Measurements from ENCODE around the gene AKNAD1. TPM values are rescaled to one million over a fixed set of nuclear protein-coding genes. Genes with fewer than 3 reads are reported as not detected.
"Not testable (repeated sequence)": the region's sequence is repeated elsewhere in the genome, so short reads cannot be mapped to it uniquely, and the experiment has no call there.

The AKNAD1 gene
- polyA plus RNA-seq, 3 donors: not detected

DNA sequence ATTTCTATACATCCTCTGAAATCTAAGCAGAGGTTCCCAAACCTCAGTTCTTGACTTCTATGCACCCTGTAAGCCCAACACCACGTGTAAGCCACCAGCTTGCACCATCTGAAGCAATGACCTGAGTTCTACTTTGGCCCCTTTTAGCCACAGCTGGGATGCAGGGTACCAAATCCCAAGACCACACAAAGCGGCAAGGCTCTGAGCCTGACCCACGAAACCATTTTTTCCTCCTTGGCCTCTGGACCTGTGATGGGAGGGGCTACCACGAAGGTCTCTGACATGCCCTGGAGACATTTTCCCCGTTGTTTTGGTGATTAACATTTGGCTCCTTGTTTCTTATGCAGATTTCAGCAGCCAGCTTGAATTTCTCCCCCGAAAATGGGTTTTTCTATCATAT, 71.6 kb downstream of the AKNAD1 start:
- no peak overlapping the region for H3K4me2 ChIP-seq (replicated peaks; ENCODE audit: extremely low read depth, low read length, poor library complexity, severe bottlenecking)
- Mint-ChIP-seq H3K27me3 (ENCODE audit: low read depth in 3 of 3) (no peaks in the 10 kb centered on the region), H3K36me3 (peaks cover 83 to 98% of the 10 kb centered on the region in 2 donors), H3K9me3 (peaks cover 17 to 27% (median 24%) of the 10 kb centered on the region in 7 donors), H3K4me1 (no peaks in the 10 kb centered on the region), H3K27ac (no peak overlapping the region), H3K4me3 (no peak overlapping the region)
- no peaks in the 10 kb centered on the region for H3K27me3 ChIP-seq (ENCODE audit: control insufficient read depth in 2 of 2, insufficient read depth in 2 of 2, low read length in 2 of 2)
- no peak overlapping the region for H3K27ac ChIP-seq (ENCODE audit: low read depth in 1 of 2, low read length in 2 of 2)
- DNase-seq: no peak
- no peaks in the 10 kb centered on the region for H3K4me1 ChIP-seq (ENCODE audit: control insufficient read depth in 1 of 2, insufficient read depth in 2 of 2, low read length in 2 of 2)
- intact Hi-C loops (cut with micrococcal nuclease): no loop called here
- WGBS (ENCODE audit: insufficient coverage): 98% methylated on average over 5 of the region's 6 CpGs
- TF ChIP-seq, protein P1, sequence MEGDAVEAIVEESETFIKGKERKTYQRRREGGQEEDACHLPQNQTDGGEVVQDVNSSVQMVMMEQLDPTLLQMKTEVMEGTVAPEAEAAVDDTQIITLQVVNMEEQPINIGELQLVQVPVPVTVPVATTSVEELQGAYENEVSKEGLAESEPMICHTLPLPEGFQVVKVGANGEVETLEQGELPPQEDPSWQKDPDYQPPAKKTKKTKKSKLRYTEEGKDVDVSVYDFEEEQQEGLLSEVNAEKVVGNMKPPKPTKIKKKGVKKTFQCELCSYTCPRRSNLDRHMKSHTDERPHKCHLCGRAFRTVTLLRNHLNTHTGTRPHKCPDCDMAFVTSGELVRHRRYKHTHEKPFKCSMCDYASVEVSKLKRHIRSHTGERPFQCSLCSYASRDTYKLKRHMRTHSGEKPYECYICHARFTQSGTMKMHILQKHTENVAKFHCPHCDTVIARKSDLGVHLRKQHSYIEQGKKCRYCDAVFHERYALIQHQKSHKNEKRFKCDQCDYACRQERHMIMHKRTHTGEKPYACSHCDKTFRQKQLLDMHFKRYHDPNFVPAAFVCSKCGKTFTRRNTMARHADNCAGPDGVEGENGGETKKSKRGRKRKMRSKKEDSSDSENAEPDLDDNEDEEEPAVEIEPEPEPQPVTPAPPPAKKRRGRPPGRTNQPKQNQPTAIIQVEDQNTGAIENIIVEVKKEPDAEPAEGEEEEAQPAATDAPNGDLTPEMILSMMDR (IDR thresholded peaks at IDR 0.05): no peak
- no peaks in the 10 kb centered on the region for H4K20me1 ChIP-seq (ENCODE audit: insufficient read depth, low read length)
- no peak overlapping the region for H3K4me3 ChIP-seq (replicated peaks in 1 of 3; ENCODE audit: low read depth in 2 of 3, low read length in 3 of 3)
- peaks cover 81 to 98% of the 10 kb centered on the region in 2 donors for H3K36me3 ChIP-seq (replicated peaks in 1 of 2; ENCODE audit: control insufficient read depth in 1 of 2, insufficient read depth in 2 of 2, low read length in 2 of 2)
- peaks cover 14 to 31% of the 10 kb centered on the region in 2 donors for H3K9me3 ChIP-seq (replicated peaks in 1 of 2; ENCODE audit: control insufficient read depth in 1 of 2, insufficient read depth in 1 of 2, low read length in 2 of 2)
- no peaks in the 10 kb centered on the region for H3K79me2 ChIP-seq (ENCODE audit: insufficient read depth, low read length)
- H2AFZ ChIP-seq (ENCODE audit: insufficient read depth, low read depth, low read length, poor library complexity, severe bottlenecking): no peak overlapping the region
- no peak overlapping the region for H3K9ac ChIP-seq (ENCODE audit: insufficient read depth, low read length, poor library complexity, severe bottlenecking)

DNA sequence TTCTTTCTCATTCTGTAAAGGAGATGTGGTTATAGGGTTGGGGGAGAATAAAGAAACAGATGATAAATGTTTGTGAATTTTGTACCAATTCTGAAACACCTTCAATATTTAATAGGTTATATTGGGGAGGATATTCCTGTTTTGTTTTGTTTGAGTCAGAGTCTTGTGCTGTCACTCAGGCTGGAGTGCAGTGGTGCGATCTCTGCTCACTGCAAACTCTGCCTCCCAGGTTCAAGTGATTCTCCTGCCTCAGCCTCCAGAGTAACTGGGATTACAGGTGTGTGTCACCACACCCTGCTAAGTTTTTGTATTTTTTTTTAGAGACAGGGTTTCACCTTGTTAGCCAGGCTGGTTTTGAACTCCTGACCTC, 75.3 kb downstream of the AKNAD1 start:
- H3K27me3 Mint-ChIP-seq (ENCODE audit: low read depth in 3 of 3); DNase-seq; H3K79me2 ChIP-seq (ENCODE audit: insufficient read depth, low read length); H3K27ac ChIP-seq (ENCODE audit: low read depth in 1 of 2, low read length in 2 of 2); H3K4me2 ChIP-seq (replicated peaks; ENCODE audit: extremely low read depth, low read length, poor library complexity, severe bottlenecking); H2AFZ ChIP-seq (ENCODE audit: insufficient read depth, low read depth, low read length, poor library complexity, severe bottlenecking); H3K9ac ChIP-seq (ENCODE audit: insufficient read depth, low read length, poor library complexity, severe bottlenecking); H3K4me3 Mint-ChIP-seq; H4K20me1 ChIP-seq (ENCODE audit: insufficient read depth, low read length); H3K4me3 ChIP-seq (replicated peaks in 1 of 3; ENCODE audit: low read depth in 2 of 3, low read length in 3 of 3); H3K4me1 ChIP-seq (ENCODE audit: control insufficient read depth in 1 of 2, insufficient read depth in 2 of 2, low read length in 2 of 2); intact Hi-C loops (cut with micrococcal nuclease); H3K27me3 ChIP-seq (ENCODE audit: control insufficient read depth in 2 of 2, insufficient read depth in 2 of 2, low read length in 2 of 2); H3K27ac Mint-ChIP-seq; H3K4me1 Mint-ChIP-seq: not testable (repeated sequence)
- Histone ChIP-seq H3K36me3 (replicated peaks in 1 of 2; ENCODE audit: control insufficient read depth in 1 of 2, insufficient read depth in 2 of 2, low read length in 2 of 2) (peaks cover 90 to 98% of the 10 kb centered on the region in 2 donors), H3K9me3 (replicated peaks in 1 of 2; ENCODE audit: control insufficient read depth in 1 of 2, insufficient read depth in 1 of 2, low read length in 2 of 2) (peaks cover 14 to 31% of the 10 kb centered on the region in 2 donors)
- peaks cover 79 to 82% of the 10 kb centered on the region in 2 donors for H3K36me3 Mint-ChIP-seq
- 100% methylated on average over 1 of the region's 1 CpG for WGBS (ENCODE audit: insufficient coverage)
- H3K9me3 Mint-ChIP-seq: peaks cover 17 to 26% (median 22%) of the 10 kb centered on the region in 7 donors
